Measurements from ENCODE around the gene OR5AU1.

The OR5AU1 gene

GRCh38 chr14:21155963-21156362, at the start of gene OR5AU1:
OR5AU1 (minus strand) TSS chr14:21156063; CDS start chr14:21155872, 191 bp downstream.
- DNase-seq (ENCODE audit: low spot score), result no peak
- no peak for TF ChIP-seq CTCF (IDR thresholded peaks at IDR 0.05)
- Histone ChIP-seq H3K27ac (no peak within 1 kb of the TSS), H3K4me3 (no peak within 1 kb of the TSS)

GRCh38 chr14:21205026-21205677, 49.3 kb upstream of the OR5AU1 start:
- Histone ChIP-seq H3K4me3 (no peak overlapping the region), H3K27ac (no peak overlapping the region)
- DNase-seq (ENCODE audit: low spot score), result no peak
- TF ChIP-seq CTCF (IDR thresholded peaks at IDR 0.05), result no peak

- H3K27ac ChIP-seq, result no peak overlapping the region
- H3K4me3 ChIP-seq, result no peak overlapping the region
- DNase-seq (ENCODE audit: low spot score), result no peak
- no peak for TF ChIP-seq CTCF (IDR thresholded peaks at IDR 0.05)
Measured at GRCh38 chr14:21204167-21205025, 48.5 kb upstream of the OR5AU1 start.

GRCh38 chr14:21203470-21204166, 47.8 kb upstream of the OR5AU1 start:
- no peak for DNase-seq (ENCODE audit: low spot score)
- Histone ChIP-seq H3K27ac (no peak overlapping the region), H3K4me3 (no peak overlapping the region)
- TF ChIP-seq CTCF (IDR thresholded peaks at IDR 0.05), result no peak

GRCh38 chr14:21202463-21203358, 46.8 kb upstream of the OR5AU1 start:
- Histone ChIP-seq H3K4me3 (no peak overlapping the region), H3K27ac (no peak overlapping the region)
- no peak for TF ChIP-seq CTCF (IDR thresholded peaks at IDR 0.05)
- no peak for DNase-seq (ENCODE audit: low spot score)

GRCh38 chr14:21201732-21202462, 46.0 kb upstream of the OR5AU1 start:
- no peak for DNase-seq (ENCODE audit: low spot score)
- H3K27ac ChIP-seq, result no peak overlapping the region
- H3K4me3 ChIP-seq, result no peak overlapping the region
- no peak for TF ChIP-seq CTCF (IDR thresholded peaks at IDR 0.05)
